Measurements from ENCODE around the gene STK32B.

The STK32B gene

DNA sequence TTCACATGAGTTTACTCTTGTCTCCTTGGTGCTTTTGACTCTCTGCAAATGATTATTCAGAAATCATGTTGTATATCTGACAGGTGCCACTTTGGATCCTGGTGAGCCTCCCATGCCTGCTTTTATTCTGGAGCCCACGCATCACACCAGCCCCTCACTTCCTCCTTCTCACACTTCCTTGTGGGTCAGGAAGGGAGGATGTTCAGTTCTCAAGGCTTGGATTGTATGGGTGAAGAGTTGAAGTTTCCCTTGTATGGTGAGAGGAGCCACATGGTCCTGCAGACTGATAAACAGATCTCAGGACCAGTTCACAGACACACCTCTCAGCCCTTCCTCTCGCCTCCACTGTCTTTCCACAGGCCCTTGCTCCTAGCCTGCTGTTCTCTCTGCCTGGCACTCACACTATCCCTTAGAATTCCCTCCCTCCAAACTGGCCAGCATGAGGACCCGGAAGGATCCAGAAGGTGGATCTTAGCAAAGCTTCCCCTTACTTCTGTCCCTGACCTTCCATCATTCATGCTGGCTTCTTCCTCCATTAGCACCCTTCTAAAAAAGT is 92.1 kb downstream of the STK32B start:
- no peaks in the 10 kb centered on the region for H3K9me3 ChIP-seq (ENCODE audit: control insufficient read depth in 1 of 2, low read length in 2 of 2)
- H3K4me3 ChIP-seq (ENCODE audit: low read depth in 1 of 2, low read length in 2 of 2) = no peak overlapping the region

DNA sequence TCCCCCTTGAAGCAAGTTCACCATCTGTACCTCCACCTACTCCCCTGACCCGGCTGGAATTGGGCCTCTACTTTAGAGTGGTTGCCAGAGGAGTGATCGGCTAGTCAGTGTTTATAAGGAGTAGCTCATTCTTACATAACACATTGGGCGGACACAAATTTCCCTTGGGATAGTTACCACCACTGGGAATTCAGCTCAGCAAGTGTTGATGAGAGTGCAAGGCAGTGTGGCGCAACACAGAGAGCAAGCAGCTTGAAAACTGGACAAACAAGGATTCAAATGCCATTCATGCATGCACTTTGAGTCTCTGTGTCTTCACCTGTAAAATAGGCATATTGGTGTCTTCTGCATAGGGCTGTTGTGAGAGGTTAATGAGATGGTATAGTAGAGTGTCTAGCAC is 92.7 kb downstream of the STK32B start:
- no peaks in the 10 kb centered on the region for H3K36me3 ChIP-seq (ENCODE audit: control insufficient read depth in 1 of 2, insufficient read depth in 2 of 2, low read length in 2 of 2)
- no peak overlapping the region for H3K27ac ChIP-seq (ENCODE audit: low read length)
- no peaks in the 10 kb centered on the region for H3K27me3 ChIP-seq (ENCODE audit: low read depth, low read length)
- H3K9me3 ChIP-seq (ENCODE audit: control insufficient read depth in 1 of 2, low read length in 2 of 2) = no peaks in the 10 kb centered on the region
- no peak overlapping the region for H3K4me3 ChIP-seq (ENCODE audit: low read depth in 1 of 2, low read length in 2 of 2)
- H3K4me1 ChIP-seq (ENCODE audit: control insufficient read depth in 1 of 2, insufficient read depth in 2 of 2, low read length in 2 of 2) = no peaks in the 10 kb centered on the region

More for the DNA sequence above, 92.1 kb downstream of the STK32B start:
- Histone ChIP-seq H3K27me3 (ENCODE audit: low read depth, low read length) (no peaks in the 10 kb centered on the region), H3K27ac (ENCODE audit: low read length) (no peak overlapping the region), H3K4me1 (ENCODE audit: control insufficient read depth in 1 of 2, insufficient read depth in 2 of 2, low read length in 2 of 2) (no peaks in the 10 kb centered on the region), H3K36me3 (ENCODE audit: control insufficient read depth in 1 of 2, insufficient read depth in 2 of 2, low read length in 2 of 2) (no peaks in the 10 kb centered on the region)

DNA sequence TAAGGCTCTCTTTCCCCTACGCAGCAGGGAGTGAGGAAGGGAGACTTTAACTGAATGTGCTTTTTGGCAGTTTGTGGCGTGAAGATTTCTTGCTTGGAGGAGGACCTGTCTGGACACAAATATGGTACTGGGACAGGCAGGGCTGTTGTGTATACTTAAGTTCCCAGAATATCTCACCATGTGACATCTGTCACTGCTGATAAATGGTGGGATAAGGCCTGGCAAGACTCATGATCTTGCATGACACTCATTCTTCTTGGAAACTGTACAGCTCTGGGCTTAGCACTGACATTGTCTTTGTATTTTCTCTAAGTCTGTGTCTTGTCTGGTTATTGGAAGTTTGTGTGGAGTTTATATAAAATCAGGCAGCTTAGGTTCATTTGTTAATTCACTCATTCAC is 93.1 kb downstream of the STK32B start:
- Histone ChIP-seq H3K36me3 (ENCODE audit: control insufficient read depth in 1 of 2, insufficient read depth in 2 of 2, low read length in 2 of 2) (no peaks in the 10 kb centered on the region), H3K9me3 (ENCODE audit: control insufficient read depth in 1 of 2, low read length in 2 of 2) (no peaks in the 10 kb centered on the region), H3K4me3 (ENCODE audit: low read depth in 1 of 2, low read length in 2 of 2) (no peak overlapping the region), H3K4me1 (ENCODE audit: control insufficient read depth in 1 of 2, insufficient read depth in 2 of 2, low read length in 2 of 2) (no peaks in the 10 kb centered on the region), H3K27me3 (ENCODE audit: low read depth, low read length) (no peaks in the 10 kb centered on the region), H3K27ac (ENCODE audit: low read length) (no peak overlapping the region)

DNA sequence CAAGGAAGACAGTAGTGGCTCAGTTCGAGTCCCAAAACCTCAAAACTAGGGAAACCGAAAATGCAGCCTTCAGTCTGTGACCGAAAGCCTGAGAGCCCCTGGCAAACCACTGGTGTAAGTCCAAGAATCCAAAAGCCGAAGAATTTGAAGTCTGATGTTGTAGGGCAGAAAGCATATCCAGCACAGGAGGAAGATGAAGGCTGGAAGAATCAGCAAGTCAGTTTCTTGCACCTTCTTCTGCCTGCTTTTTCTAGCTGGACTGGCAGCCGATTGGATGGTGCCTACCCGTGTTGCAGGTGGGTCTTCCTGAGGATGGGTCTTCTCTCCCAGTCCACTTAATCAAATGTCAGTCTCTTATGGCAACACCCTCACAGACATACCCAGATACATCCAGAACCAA is 95.0 kb downstream of the STK32B start:
- no peaks in the 10 kb centered on the region for H3K27me3 ChIP-seq (ENCODE audit: low read depth, low read length)
- no peak overlapping the region for H3K27ac ChIP-seq (ENCODE audit: low read length)
- H3K4me1 ChIP-seq (ENCODE audit: control insufficient read depth in 1 of 2, insufficient read depth in 2 of 2, low read length in 2 of 2) = no peaks in the 10 kb centered on the region

DNA sequence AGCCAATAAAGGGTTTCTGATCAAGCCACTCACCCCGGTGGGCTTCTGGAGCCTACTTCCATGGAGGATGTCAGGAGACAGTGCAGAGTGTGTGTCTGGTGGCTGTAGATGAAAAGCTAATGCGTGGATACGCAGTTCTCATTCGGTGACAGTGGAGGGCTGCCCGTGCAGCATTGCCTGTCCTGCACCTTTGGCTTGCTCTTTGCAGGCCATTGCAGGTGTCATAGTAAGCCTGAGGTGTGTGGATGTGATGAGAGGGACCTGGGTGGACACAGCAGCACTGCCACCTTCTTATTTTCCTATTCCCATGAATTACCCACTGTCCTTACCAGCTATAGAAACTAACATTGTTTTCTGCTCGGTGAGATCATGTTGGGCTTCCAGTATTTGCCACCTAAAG is 101.2 kb downstream of the STK32B start:
- Histone ChIP-seq H3K27me3 (ENCODE audit: low read depth, low read length) (no peaks in the 10 kb centered on the region), H3K36me3 (ENCODE audit: control insufficient read depth in 1 of 2, insufficient read depth in 2 of 2, low read length in 2 of 2) (no peaks in the 10 kb centered on the region), H3K9me3 (ENCODE audit: control insufficient read depth in 1 of 2, low read length in 2 of 2) (no peaks in the 10 kb centered on the region), H3K27ac (ENCODE audit: low read length) (no peak overlapping the region), H3K4me1 (ENCODE audit: control insufficient read depth in 1 of 2, insufficient read depth in 2 of 2, low read length in 2 of 2) (no peaks in the 10 kb centered on the region), H3K4me3 (ENCODE audit: low read depth in 1 of 2, low read length in 2 of 2) (no peak overlapping the region)

More for the DNA sequence above, 95.0 kb downstream of the STK32B start:
- Histone ChIP-seq H3K9me3 (ENCODE audit: control insufficient read depth in 1 of 2, low read length in 2 of 2) (no peaks in the 10 kb centered on the region), H3K36me3 (ENCODE audit: control insufficient read depth in 1 of 2, insufficient read depth in 2 of 2, low read length in 2 of 2) (no peaks in the 10 kb centered on the region), H3K4me3 (ENCODE audit: low read depth in 1 of 2, low read length in 2 of 2) (no peak overlapping the region)

DNA sequence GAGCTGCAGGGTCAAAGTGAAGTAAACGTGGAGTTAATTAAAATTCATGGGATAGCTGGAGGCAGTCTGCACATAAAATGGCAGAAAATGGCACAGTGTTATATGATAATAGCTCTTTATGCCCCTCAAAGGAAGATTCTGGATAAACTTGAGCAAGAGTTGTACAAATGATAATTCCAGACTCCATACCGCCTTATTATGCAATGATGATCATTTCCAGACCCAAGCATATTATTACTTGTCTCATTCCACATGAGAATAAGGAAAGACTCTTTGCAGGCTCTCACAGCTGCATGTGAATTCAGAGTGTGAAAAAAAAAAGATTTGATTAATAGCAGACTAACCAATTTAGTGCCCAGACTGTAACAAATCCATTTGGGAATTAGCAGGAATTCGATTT is 105.4 kb downstream of the STK32B start:
- Histone ChIP-seq H3K4me1 (ENCODE audit: control insufficient read depth in 1 of 2, insufficient read depth in 2 of 2, low read length in 2 of 2) (no peaks in the 10 kb centered on the region), H3K36me3 (ENCODE audit: control insufficient read depth in 1 of 2, insufficient read depth in 2 of 2, low read length in 2 of 2) (no peaks in the 10 kb centered on the region), H3K4me3 (ENCODE audit: low read depth in 1 of 2, low read length in 2 of 2) (no peak overlapping the region), H3K27me3 (ENCODE audit: low read depth, low read length) (no peaks in the 10 kb centered on the region), H3K9me3 (ENCODE audit: control insufficient read depth in 1 of 2, low read length in 2 of 2) (no peaks in the 10 kb centered on the region), H3K27ac (ENCODE audit: low read length) (no peak overlapping the region)

DNA sequence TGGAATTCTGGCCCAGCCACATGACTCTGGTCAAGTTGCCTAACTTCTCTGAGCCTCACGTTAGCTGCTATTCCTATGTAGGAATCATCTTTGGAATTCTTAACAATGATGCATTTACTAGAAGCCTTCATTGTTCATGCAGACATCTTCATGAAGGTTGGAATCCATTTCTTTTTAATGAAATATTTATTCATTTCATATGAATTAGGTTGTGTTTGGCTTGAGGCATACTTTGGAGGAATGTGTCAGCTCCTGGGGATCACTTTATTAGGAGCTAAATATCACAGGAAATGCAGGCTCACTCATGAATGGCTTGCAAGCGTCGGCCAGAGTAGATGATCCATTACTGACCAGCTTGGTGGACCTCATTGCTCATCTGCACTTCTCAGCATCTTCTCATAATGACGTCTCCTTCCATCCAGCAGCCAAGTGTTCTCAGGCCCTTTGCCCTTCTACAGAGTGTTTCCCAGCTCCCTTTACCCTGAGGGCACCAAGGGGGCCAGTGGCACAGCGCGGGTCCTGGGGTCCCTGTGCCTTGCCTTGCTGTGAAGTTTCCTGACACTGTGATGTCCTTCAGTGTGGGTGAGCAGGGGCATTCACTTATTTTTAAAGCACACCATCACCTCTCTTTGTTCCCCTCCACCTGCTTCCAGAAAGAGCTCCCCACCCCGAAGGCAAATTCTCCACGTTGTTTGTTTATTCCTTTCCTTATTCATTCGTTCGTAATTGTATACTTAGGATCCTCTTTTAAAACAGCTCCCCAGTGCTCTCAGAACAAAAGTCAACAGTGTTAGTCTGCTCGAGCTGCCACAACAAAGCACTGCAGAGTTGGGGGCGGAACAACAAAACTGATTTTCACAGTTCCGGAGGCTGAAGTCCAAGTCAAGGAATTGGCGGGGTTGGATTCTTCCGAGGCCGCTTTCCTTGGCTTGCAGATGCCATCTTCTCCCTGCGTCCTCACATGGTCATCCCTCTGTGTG is 106.8 kb downstream of the STK32B start:
- Histone ChIP-seq H3K4me1 (ENCODE audit: control insufficient read depth in 1 of 2, insufficient read depth in 2 of 2, low read length in 2 of 2) (no peaks in the 10 kb centered on the region), H3K9me3 (ENCODE audit: control insufficient read depth in 1 of 2, low read length in 2 of 2) (no peaks in the 10 kb centered on the region), H3K27me3 (ENCODE audit: low read depth, low read length) (no peaks in the 10 kb centered on the region)

DNA sequence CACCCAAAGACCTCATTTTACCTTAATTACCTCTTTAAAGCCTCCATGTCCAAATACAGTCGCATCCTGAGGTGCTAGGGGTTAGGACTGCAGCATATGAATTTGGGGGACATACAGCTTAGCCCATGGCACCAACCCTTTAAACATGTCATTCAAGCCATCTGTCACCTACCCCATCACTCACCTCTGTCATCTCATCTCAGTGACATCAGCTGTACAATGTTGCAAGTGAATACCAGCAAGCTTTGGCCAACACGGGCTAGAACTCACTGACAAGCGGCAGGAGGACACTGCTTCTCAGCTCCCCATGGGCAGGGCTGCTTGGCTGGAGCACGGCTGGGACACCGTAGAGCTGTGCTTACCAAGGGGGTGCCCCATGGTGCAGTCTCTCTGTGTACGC is 107.5 kb downstream of the STK32B start:
- Histone ChIP-seq H3K27ac (ENCODE audit: low read length) (no peak overlapping the region), H3K9me3 (ENCODE audit: control insufficient read depth in 1 of 2, low read length in 2 of 2) (no peaks in the 10 kb centered on the region), H3K27me3 (ENCODE audit: low read depth, low read length) (no peaks in the 10 kb centered on the region), H3K36me3 (ENCODE audit: control insufficient read depth in 1 of 2, insufficient read depth in 2 of 2, low read length in 2 of 2) (no peaks in the 10 kb centered on the region), H3K4me3 (ENCODE audit: low read depth in 1 of 2, low read length in 2 of 2) (no peak overlapping the region), H3K4me1 (ENCODE audit: control insufficient read depth in 1 of 2, insufficient read depth in 2 of 2, low read length in 2 of 2) (no peaks in the 10 kb centered on the region)

More for the DNA sequence above, 106.8 kb downstream of the STK32B start:
- Histone ChIP-seq H3K27ac (ENCODE audit: low read length) (no peak overlapping the region), H3K36me3 (ENCODE audit: control insufficient read depth in 1 of 2, insufficient read depth in 2 of 2, low read length in 2 of 2) (no peaks in the 10 kb centered on the region), H3K4me3 (ENCODE audit: low read depth in 1 of 2, low read length in 2 of 2) (no peak overlapping the region)

DNA sequence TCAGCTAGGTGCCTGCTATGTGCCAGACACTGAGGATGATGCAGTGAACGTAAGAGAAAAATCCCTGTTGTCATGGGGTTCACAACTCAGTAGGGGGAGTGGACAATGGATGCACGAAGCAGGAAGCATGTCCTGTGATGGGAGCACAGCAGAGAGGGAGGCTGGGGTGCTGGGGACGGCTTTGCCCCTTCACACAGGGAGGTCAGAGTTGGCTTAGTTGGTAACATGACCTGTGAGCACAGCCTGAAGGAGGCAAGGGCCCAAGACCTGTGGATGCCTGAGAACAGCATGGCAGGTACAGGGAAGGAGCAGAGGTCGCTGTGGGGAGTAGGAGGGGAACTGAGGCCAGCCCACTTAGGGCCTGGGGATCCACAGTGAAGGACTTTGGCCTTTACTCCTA is 109.4 kb downstream of the STK32B start:
- H3K27ac ChIP-seq (ENCODE audit: low read length) = no peak overlapping the region
- H3K4me3 ChIP-seq (ENCODE audit: low read depth in 1 of 2, low read length in 2 of 2) = no peak overlapping the region
- no peaks in the 10 kb centered on the region for H3K4me1 ChIP-seq (ENCODE audit: control insufficient read depth in 1 of 2, insufficient read depth in 2 of 2, low read length in 2 of 2)
- no peaks in the 10 kb centered on the region for H3K36me3 ChIP-seq (ENCODE audit: control insufficient read depth in 1 of 2, insufficient read depth in 2 of 2, low read length in 2 of 2)
- H3K9me3 ChIP-seq (ENCODE audit: control insufficient read depth in 1 of 2, low read length in 2 of 2) = no peaks in the 10 kb centered on the region
- H3K27me3 ChIP-seq (ENCODE audit: low read depth, low read length) = no peaks in the 10 kb centered on the region

DNA sequence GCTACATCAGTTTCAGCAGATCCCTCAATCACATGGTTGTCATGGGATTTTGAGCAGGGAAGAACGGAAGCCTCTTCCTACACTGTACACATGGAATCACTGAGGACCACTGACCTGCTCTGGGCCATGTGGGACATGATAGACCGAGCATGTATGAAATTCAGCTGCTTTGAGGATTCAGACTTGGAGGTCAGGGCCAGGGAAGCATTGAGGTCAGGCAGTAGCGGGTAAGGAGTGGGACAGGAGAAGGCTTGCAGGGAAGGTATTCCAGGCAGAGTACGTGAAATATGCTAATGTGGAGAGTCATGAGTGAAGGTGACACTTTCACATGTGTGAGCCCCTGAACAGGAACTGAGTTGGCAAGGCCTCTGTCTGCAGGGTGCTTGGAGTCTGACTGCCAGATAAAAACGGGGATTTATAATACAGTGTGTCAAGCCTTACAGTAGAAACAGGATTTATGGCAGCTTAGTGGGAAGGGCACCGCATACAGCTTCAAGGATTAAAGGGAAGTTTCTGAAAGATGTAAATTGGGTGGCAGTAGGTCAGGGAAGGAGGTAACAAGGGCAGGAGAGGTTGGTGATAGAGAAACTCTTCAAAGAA is 111.7 kb downstream of the STK32B start:
- Histone ChIP-seq H3K9me3 (ENCODE audit: control insufficient read depth in 1 of 2, low read length in 2 of 2) (peaks cover 0 to 8% of the 10 kb centered on the region in 2 donors), H3K27me3 (ENCODE audit: low read depth, low read length) (no peaks in the 10 kb centered on the region), H3K36me3 (ENCODE audit: control insufficient read depth in 1 of 2, insufficient read depth in 2 of 2, low read length in 2 of 2) (no peaks in the 10 kb centered on the region), H3K4me1 (ENCODE audit: control insufficient read depth in 1 of 2, insufficient read depth in 2 of 2, low read length in 2 of 2) (no peaks in the 10 kb centered on the region), H3K27ac (ENCODE audit: low read length) (no peak overlapping the region), H3K4me3 (ENCODE audit: low read depth in 1 of 2, low read length in 2 of 2) (no peak overlapping the region)

DNA sequence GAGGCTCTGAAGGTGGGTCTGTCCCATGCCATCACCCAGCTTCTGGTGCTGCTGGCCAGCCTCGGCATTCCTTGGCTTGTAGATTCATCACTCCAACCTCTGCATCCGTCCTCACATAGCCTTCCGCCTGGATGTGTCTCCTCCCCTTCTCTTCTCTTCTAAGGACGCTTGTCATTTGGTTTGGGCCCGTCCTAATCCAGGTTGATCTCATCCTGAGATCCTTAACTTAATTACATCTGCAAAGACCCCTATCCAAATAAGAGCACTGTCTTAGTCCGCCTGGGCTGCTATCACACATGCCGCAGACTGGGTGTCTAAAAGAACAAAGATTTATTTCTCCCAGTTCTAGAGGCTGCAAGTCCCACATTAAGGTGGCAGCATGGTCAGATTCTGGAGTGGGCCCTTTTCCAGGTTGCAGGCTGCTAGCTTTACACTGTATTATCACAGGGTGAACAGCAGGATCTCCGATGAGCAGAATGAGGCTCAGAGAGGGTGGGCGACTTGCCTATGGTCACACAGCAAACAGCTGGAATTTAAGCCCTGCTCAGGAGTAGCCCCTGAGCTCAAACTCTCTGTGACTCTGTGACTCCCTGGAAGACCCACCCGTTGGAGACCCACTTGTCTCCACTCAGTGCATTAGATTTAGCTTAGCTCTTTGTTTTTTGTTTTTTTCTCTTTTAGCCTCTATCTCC is 113.1 kb downstream of the STK32B start:
- Histone ChIP-seq H3K27me3 (ENCODE audit: low read depth, low read length) (no peaks in the 10 kb centered on the region), H3K4me3 (ENCODE audit: low read depth in 1 of 2, low read length in 2 of 2) (no peak overlapping the region), H3K36me3 (ENCODE audit: control insufficient read depth in 1 of 2, insufficient read depth in 2 of 2, low read length in 2 of 2) (no peaks in the 10 kb centered on the region), H3K4me1 (ENCODE audit: control insufficient read depth in 1 of 2, insufficient read depth in 2 of 2, low read length in 2 of 2) (no peaks in the 10 kb centered on the region), H3K9me3 (ENCODE audit: control insufficient read depth in 1 of 2, low read length in 2 of 2) (peaks cover 0 to 11% of the 10 kb centered on the region in 2 donors), H3K27ac (ENCODE audit: low read length) (no peak overlapping the region)
